HEK293T (cell line): ENCODE data around the gene CLCNKA.
"Not testable (repeated sequence)": the region's sequence is repeated elsewhere in the genome, so short reads cannot be mapped to it uniquely, and the experiment has no call there.

Experiments used
- CTCF ChIA-PET: fragments of 350-600 bp; formaldehyde crosslinking; extraction: SDS; loops from one replicate; lab custom pipeline; 2021; ENCODE audit warnings: antibody characterized with exemption, inconsistent platforms; lab: Yijun Ruan, JAX
- POLR2A ChIA-PET: fragments of 350-600 bp; formaldehyde crosslinking; extraction: SDS; loops from one replicate; lab custom pipeline; 2020; ENCODE audit warnings: antibody characterized with exemption, inconsistent platforms; lab: Yijun Ruan, JAX
- DNase-seq: peaks from one replicate; pipeline ENCODE4 v3.0.0; 2012; ENCODE audit warnings: mixed read lengths; ENCODE audit errors: extremely low spot score
- ARNT ChIP-seq: fragments of 450-650 bp; IDR thresholded peaks from 2 replicates; pipeline ENCODE4 v1.6.1; 2017; ENCODE audit warnings: mild to moderate bottlenecking
- BHLHE40 ChIP-seq: fragments of 450-650 bp; IDR thresholded peaks from 2 replicates; pipeline ENCODE4 v1.6.1; 2016; ENCODE audit warnings: mild to moderate bottlenecking, moderate library complexity, borderline replicate concordance
- CTBP1 ChIP-seq: fragments of 450-650 bp; IDR thresholded peaks from 2 replicates; pipeline ENCODE4 v1.6.1; 2016; ENCODE audit warnings: borderline replicate concordance
- ELF4 ChIP-seq: fragments of 450-650 bp; IDR thresholded peaks from 2 replicates; pipeline ENCODE4 v1.6.1; 2017; ENCODE audit warnings: antibody characterized with exemption
- FOXA1 ChIP-seq: fragments of 450-650 bp; IDR thresholded peaks from 2 replicates; pipeline ENCODE4 v1.6.1; 2016; ENCODE audit warnings: mild to moderate bottlenecking
- FOXK2 ChIP-seq: fragments of 450-650 bp; IDR thresholded peaks from 2 replicates; pipeline ENCODE4 v1.6.1; 2016; ENCODE audit warnings: mild to moderate bottlenecking
- FOXM1 ChIP-seq: fragments of 450-650 bp; IDR thresholded peaks from 2 replicates; pipeline ENCODE4 v1.6.1; 2017; ENCODE audit warnings: mild to moderate bottlenecking, borderline replicate concordance
- HDGF ChIP-seq: fragments of 450-650 bp; IDR thresholded peaks from 2 replicates; pipeline ENCODE4 v1.6.1; 2017; ENCODE audit warnings: antibody characterized with exemption, borderline replicate concordance
- L3MBTL2 ChIP-seq: fragments of 450-650 bp; conservative IDR thresholded peaks from 2 replicates; pipeline ENCODE4 v1.6.1; 2016; ENCODE audit warnings: mild to moderate bottlenecking
- LEF1 ChIP-seq: fragments of 450-650 bp; IDR thresholded peaks from 2 replicates; pipeline ENCODE4 v1.6.1; 2017; ENCODE audit warnings: mild to moderate bottlenecking, borderline replicate concordance
- NFRKB ChIP-seq: fragments of 450-650 bp; IDR thresholded peaks from 2 replicates; pipeline ENCODE4 v1.6.1; 2016; ENCODE audit warnings: mild to moderate bottlenecking, moderate library complexity
- SP1 ChIP-seq: fragments of 450-650 bp; IDR thresholded peaks from 2 replicates; pipeline ENCODE4 v1.6.1; 2017
- SUZ12 ChIP-seq: fragments of 450-650 bp; IDR thresholded peaks from 2 replicates; pipeline ENCODE4 v1.6.1; 2016; ENCODE audit warnings: mild to moderate bottlenecking
- TARDBP ChIP-seq: fragments of 450-650 bp; IDR thresholded peaks from 2 replicates; pipeline ENCODE4 v1.6.1; 2016
- ZNF384 ChIP-seq: fragments of 450-650 bp; IDR thresholded peaks from 2 replicates; pipeline ENCODE4 v1.6.1; 2016
- TF ChIP-seq, protein P1 (sequence below): fragments of 450-650 bp; IDR thresholded peaks from 2 replicates; pipeline ENCODE4 v1.6.1; 2016

CLCNKA gene

DNA sequence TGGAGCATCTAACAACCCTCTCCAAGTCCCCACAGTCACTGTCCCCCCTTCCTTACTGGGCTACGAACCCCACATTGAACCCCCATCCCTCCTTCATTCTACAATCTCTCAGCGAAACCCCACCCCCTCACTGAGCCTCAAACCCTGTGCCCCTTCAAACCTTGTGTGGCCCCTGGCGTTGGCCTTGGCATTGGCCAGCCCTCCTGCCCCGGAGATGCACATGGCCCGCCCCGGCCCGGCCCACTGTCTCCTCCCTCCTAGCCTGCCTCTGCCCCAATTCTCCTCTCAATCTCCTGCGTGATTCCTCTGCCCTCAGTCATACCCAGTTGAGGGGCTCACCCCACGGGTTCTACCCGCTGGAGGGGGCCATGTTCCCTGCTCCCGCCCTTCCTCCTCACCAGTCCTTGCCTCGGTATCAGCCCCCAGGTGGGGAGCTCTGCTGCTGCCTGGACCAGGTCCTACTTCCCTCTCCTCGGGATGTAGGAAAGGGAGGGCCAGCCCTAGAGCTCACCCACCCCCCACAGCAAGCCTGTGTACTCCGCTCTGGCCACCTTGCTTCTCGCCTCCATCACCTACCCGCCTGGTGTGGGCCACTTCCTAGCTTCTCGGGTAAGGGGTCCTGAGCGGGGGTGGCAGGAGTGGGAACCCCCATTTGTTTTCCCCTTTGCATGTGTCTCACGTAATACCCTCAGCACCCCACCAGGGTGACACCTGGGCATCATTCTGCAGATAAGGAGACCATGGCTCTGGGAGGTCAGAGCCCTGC, 6.6 kb downstream of the CLCNKA start:
- no peak for DNase-seq
- ChIA-PET CTCF (no interaction called here), POLR2A (no interaction called here)
- no peak for TF ChIP-seq NFRKB
- no peak for TF ChIP-seq FOXA1
- TF ChIP-seq ARNT = no peak
- TF ChIP-seq, protein P1, sequence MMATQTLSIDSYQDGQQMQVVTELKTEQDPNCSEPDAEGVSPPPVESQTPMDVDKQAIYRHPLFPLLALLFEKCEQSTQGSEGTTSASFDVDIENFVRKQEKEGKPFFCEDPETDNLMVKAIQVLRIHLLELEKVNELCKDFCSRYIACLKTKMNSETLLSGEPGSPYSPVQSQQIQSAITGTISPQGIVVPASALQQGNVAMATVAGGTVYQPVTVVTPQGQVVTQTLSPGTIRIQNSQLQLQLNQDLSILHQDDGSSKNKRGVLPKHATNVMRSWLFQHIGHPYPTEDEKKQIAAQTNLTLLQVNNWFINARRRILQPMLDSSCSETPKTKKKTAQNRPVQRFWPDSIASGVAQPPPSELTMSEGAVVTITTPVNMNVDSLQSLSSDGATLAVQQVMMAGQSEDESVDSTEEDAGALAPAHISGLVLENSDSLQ = no peak
- no peak for TF ChIP-seq BHLHE40

DNA sequence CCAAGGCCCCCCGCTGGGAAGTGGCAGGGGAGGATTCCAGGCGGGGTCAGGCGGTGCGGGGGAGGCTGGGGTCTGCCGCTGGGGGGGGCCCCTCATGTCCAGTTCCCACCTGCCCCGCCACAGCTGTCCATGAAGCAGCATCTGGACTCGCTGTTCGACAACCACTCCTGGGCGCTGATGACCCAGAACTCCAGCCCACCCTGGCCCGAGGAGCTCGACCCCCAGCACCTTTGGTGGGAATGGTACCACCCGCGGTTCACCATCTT, 7.1 kb downstream of the CLCNKA start:
- CTCF ChIA-PET, POLR2A ChIA-PET: not testable (repeated sequence)

DNA sequence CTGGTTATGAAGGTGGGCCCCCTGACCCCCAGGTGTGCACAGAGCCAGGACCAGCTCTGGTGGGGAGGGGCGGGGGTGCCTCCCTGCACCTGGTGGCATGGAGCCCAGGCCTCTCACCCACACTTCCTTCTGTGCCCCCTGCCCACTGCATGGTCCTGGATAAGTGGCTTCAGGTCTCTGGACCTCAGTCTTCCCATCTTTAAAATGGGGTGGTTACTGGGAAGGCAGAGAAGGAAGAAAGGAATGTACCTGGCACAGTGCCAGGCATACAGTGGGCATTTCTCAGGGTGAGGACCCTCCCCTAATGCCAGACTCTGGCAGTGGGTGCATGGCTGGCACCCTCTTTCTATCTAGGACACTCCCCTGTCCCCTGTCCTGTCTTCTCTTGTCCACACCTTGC, 7.5 kb downstream of the CLCNKA start:
- ChIA-PET POLR2A (no interaction called here), CTCF (no interaction called here)
- no peak for DNase-seq
- no peak for TF ChIP-seq CTBP1
- TF ChIP-seq LEF1 = no peak
- no peak for TF ChIP-seq TARDBP
- no peak for TF ChIP-seq BHLHE40
- no peak for TF ChIP-seq NFRKB
- TF ChIP-seq FOXK2 = no peak
- TF ChIP-seq, protein P1 = no peak
- no peak for TF ChIP-seq FOXM1
- TF ChIP-seq SUZ12 = no peak
- TF ChIP-seq HDGF = no peak
- no peak for TF ChIP-seq ZNF384
- TF ChIP-seq ELF4 = no peak
- TF ChIP-seq ARNT = no peak
- TF ChIP-seq L3MBTL2 = no peak

More for the DNA sequence above, 7.1 kb downstream of the CLCNKA start:
- not testable (repeated sequence) for DNase-seq

DNA sequence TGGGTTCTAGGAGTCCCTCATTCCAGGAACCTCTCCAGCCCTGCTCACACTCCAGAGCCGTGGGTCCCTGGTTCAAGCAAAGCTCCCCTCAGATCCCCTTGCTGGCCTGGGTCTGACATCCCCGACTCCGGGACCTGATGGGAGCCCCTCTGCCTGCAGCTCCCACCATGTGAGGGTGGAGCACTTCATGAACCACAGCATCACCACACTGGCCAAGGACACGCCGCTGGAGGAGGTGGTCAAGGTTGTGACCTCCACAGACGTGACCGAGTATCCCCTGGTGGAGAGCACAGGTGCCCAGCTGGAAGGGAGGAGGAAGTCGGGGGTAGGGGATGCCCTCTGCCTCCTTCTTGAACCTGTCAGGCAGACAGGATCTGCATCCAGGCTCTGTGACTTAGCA, 9.7 kb downstream of the CLCNKA start:
- no peak for TF ChIP-seq LEF1
- TF ChIP-seq BHLHE40 = no peak
- TF ChIP-seq ZNF384 = no peak
- TF ChIP-seq FOXK2 = no peak
- no peak for TF ChIP-seq NFRKB
- TF ChIP-seq SP1 = no peak
- TF ChIP-seq FOXM1 = no peak
- TF ChIP-seq ELF4 = no peak
- TF ChIP-seq CTBP1 = no peak
- ChIA-PET CTCF (interaction anchor here (1.0 kb wide), 1 partner anchor 22 kb away, joined by 4 read pairs; no protein-coding TSS in a partner anchor), POLR2A (no interaction called here)
- DNase-seq = no peak

DNA sequence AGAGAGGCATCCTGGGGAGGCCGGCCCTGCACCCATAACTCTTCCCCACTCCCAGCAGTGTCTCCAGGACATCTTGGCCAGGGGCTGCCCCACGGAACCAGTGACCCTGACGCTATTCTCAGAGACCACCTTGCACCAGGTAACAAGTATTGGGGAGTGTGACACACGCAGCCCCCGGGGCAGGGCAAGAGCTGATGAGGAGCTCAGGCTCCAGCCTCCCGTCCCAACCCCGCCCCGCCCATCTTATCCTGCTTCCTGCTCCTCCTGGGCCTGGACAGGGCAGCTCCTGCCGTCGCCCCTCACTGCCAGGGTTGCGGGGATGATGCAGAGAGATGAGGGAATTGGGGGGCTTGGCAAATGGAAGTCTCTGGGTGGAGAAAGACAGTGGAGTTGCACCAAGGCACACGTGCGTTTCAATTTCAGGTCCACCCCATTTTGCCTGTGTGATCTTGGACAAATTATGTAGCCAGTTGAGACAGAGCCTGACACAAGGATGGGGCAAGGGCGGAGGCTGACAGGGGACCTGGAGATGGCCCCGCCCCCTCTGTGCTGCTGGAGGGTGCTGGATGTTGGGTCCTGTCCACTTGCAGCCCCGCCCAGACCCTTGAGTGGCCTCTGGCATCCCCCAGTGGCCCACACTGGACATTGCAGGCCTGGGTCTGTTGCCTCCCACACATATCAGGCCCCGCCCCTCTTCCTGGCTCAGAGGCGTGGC, 10.7 kb downstream of the CLCNKA start:
- CTCF ChIA-PET = interaction anchor here (0.7 to 1.2 kb wide), 3 partner anchors 13 to 207 kb away, joined by 3 to 4 read pairs (median 3); no protein-coding TSS in a partner anchor
- POLR2A ChIA-PET = no interaction called here
- TF ChIP-seq L3MBTL2 (no peak), SUZ12 (no peak), NFRKB (no peak), TARDBP (no peak), ARNT (no peak), BHLHE40 (no peak), LEF1 (no peak)
- TF ChIP-seq, protein P1 = peak; percentile 41; the same call in 1 of the 2 replicates
- DNase-seq = peak; percentile 92

DNA sequence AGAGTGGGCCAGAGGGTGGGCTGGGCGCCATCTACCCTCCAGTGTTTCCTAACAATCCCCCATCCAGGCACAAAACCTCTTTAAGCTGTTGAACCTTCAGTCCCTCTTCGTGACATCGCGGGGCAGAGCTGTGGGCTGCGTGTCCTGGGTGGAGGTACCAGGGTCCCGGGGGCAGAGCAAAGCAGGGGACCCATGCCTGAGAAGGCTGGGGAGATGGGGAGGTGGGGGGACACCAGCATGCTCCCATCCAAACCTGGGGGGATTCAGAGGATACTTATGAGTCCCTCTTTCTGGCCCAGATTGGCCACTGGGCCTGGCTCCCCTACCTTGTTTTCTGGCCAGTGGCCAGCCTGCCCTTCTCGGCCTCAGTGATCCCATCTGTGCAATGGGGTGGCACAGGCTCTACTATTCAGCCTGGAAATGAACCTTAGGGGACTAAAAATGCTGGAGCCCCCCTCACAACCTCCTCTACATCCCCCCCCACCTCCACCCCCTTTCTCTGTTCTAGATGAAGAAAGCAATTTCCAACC, 11.3 kb downstream of the CLCNKA start:
- CTCF ChIA-PET = interaction anchor here (1.2 kb wide), 1 partner anchor 12 kb away, joined by 3 read pairs; no protein-coding TSS in a partner anchor
- POLR2A ChIA-PET, DNase-seq: not testable (repeated sequence)

DNA sequence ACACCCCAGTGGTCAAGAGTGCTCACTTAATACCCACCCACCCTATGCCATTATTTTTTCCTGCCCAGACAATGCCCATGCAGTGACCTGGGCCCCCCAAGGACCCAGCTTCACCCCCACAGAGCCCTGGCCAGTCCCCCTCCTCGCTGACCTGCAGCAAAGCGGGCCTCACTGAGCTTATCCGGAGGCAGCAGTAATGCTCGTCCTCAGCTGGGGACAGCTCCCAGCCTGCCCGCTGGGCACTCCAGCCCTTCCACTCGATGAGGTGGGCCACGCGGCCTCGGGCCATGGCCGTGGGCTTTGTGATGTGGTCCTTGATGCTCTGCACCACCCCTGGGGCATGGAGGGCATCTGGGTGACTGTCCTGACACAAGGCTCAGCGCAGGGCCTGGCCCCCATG, 14.6 kb downstream of the CLCNKA start:
- POLR2A ChIA-PET, DNase-seq, CTCF ChIA-PET: not testable (repeated sequence)
